KMS-11 (cell line): ENCODE measurements around the gene GPSM3.

Source experiments
- H2AFZ ChIP-seq: fragments of 200-600 bp; sonication (generic); 2 replicates; pipeline ENCODE4 v1.6.1; 2016; ENCODE audit warnings: antibody characterized with exemption, mixed run types, low read depth
- H3K27ac ChIP-seq: fragments of 200-600 bp; sonication (generic); 2 replicates; pipeline ENCODE4 v1.6.1; 2016; ENCODE audit warnings: mild to moderate bottlenecking, mixed run types
- H3K27me3 ChIP-seq: fragments of 200-600 bp; sonication (generic); 2 replicates; pipeline ENCODE4 v1.6.1; 2017; ENCODE audit warnings: mild to moderate bottlenecking, low read depth, mixed run types, moderate library complexity; ENCODE audit not compliant: insufficient read depth
- H3K36me3 ChIP-seq: fragments of 200-600 bp; sonication (generic); 2 replicates; pipeline ENCODE4 v1.6.1; 2017; ENCODE audit warnings: mild to moderate bottlenecking, mixed run types; ENCODE audit not compliant: insufficient read depth
- H3K4me1 ChIP-seq: fragments of 200-600 bp; sonication (generic); 2 replicates; pipeline ENCODE4 v1.6.1; 2016; ENCODE audit warnings: mild to moderate bottlenecking, low read depth, mixed run types; ENCODE audit not compliant: poor library complexity, severe bottlenecking
- H3K4me2 ChIP-seq: fragments of 200-600 bp; sonication (generic); 2 replicates; pipeline ENCODE4 v1.7.0; 2016; ENCODE audit warnings: mild to moderate bottlenecking, mixed run types
- H3K4me3 ChIP-seq: fragments of 200-600 bp; sonication (generic); IDR thresholded peaks from 2 replicates; pipeline ENCODE4 v1.6.1; 2017; ENCODE audit warnings: low read depth, low read length, mixed read lengths; ENCODE audit not compliant: insufficient read depth
- H3K79me2 ChIP-seq: fragments of 200-600 bp; sonication (generic); 2 replicates; pipeline ENCODE4 v1.6.1; 2016; ENCODE audit warnings: low read depth, mixed run types; ENCODE audit not compliant: insufficient read depth
- H3K9ac ChIP-seq: fragments of 200-600 bp; sonication (generic); 2 replicates; pipeline ENCODE4 v1.6.1; 2016; ENCODE audit warnings: mild to moderate bottlenecking, mixed run types
- H4K20me1 ChIP-seq: fragments of 200-600 bp; sonication (generic); 2 replicates; pipeline ENCODE4 v1.6.1; 2016; ENCODE audit warnings: mild to moderate bottlenecking, mixed run types; ENCODE audit not compliant: insufficient read depth
- TF ChIP-seq, protein P1 (sequence below): fragments of 200-600 bp; sonication (generic); conservative IDR thresholded peaks from 2 replicates; pipeline ENCODE4 v1.6.1; 2017; ENCODE audit warnings: low read depth, mild to moderate bottlenecking, antibody characterized with exemption, low read length, moderate library complexity, mixed read lengths

Gene GPSM3

GRCh38 chr6:32224696-32225095 is 32.3 kb upstream of the GPSM3 start:
- Histone ChIP-seq H3K4me2 (no peak overlapping the region), H3K4me1 (no peaks in the 10 kb centered on the region), H3K79me2 (no peaks in the 10 kb centered on the region), H2AFZ (no peak overlapping the region), H4K20me1 (no peaks in the 10 kb centered on the region), H3K36me3 (no peaks in the 10 kb centered on the region), H3K9ac (no peak overlapping the region), H3K27ac (no peak overlapping the region), H3K4me3 (no peak overlapping the region), H3K27me3 (no peaks in the 10 kb centered on the region)
- TF ChIP-seq, protein P1, sequence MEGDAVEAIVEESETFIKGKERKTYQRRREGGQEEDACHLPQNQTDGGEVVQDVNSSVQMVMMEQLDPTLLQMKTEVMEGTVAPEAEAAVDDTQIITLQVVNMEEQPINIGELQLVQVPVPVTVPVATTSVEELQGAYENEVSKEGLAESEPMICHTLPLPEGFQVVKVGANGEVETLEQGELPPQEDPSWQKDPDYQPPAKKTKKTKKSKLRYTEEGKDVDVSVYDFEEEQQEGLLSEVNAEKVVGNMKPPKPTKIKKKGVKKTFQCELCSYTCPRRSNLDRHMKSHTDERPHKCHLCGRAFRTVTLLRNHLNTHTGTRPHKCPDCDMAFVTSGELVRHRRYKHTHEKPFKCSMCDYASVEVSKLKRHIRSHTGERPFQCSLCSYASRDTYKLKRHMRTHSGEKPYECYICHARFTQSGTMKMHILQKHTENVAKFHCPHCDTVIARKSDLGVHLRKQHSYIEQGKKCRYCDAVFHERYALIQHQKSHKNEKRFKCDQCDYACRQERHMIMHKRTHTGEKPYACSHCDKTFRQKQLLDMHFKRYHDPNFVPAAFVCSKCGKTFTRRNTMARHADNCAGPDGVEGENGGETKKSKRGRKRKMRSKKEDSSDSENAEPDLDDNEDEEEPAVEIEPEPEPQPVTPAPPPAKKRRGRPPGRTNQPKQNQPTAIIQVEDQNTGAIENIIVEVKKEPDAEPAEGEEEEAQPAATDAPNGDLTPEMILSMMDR = no peak

DNA sequence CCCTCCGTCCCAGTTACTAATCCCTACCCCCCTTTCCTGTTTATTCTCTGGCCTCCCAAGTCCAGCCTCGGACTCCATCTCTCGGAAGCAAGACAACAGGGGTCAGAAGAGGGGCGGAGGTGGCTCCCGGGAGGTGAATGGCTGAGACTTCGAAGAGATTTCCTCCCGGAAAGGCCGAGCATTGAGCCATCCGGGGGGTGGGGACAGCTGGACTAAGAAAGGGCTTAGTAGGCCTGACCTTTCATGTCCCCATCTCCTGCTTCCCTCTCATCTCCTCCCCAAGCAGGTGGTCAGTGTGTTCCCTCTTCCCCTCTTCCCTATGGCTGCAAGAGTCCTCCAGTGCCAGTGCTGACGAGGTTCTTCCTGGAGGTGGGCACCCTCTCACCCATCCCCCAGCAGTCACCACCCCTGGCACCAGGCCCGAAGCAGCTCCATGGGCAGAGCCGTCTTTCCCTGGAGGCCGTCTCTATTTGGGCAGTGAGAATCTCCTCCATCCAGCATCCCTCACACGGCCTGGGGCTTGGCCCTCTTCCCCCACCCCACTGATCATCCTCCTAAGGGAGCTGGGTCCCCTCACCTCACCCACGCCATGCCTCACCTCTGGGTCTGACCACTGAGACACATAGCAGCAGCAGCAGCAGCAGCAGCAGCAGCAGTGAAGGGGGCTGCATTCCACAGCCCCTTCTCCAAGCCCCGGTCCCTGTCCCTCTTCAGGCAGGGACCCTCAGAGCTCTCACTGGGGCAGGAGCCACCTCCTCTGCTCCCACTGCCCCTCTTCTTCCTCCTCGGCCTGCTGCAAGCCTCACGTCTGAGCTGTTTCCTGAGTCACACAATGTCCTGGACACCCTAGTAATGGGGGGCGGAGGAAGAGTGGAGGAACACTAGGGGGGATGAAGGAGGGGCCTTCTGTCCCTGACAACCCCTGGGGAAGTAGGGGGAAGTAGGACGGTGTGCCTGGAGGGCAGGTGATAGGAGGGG is 31.1 kb upstream of the GPSM3 start, which contains the start of gene NOTCH4:
NOTCH4 (minus strand) TSS at position 810 of the 978 bp plus-strand sequence; CDS start at position 671, 139 bp downstream.
- H4K20me1 ChIP-seq = no peaks in the 10 kb centered on the region
- H3K9ac ChIP-seq = no peak within 1 kb of the TSS
- H2AFZ ChIP-seq = no peak within 1 kb of the TSS
- H3K4me1 ChIP-seq = no peaks in the 10 kb centered on the region
- H3K27ac ChIP-seq = no peak within 1 kb of the TSS
- no peak within 1 kb of the TSS for H3K4me3 ChIP-seq
- H3K27me3 ChIP-seq = no peaks in the 10 kb centered on the region; the same call in 1 of the 2 replicates
- H3K36me3 ChIP-seq = no peaks in the 10 kb centered on the region
- no peaks in the 10 kb centered on the region for H3K79me2 ChIP-seq
- no peak within 1 kb of the TSS for H3K4me2 ChIP-seq
- TF ChIP-seq, protein P1 = no peak

DNA sequence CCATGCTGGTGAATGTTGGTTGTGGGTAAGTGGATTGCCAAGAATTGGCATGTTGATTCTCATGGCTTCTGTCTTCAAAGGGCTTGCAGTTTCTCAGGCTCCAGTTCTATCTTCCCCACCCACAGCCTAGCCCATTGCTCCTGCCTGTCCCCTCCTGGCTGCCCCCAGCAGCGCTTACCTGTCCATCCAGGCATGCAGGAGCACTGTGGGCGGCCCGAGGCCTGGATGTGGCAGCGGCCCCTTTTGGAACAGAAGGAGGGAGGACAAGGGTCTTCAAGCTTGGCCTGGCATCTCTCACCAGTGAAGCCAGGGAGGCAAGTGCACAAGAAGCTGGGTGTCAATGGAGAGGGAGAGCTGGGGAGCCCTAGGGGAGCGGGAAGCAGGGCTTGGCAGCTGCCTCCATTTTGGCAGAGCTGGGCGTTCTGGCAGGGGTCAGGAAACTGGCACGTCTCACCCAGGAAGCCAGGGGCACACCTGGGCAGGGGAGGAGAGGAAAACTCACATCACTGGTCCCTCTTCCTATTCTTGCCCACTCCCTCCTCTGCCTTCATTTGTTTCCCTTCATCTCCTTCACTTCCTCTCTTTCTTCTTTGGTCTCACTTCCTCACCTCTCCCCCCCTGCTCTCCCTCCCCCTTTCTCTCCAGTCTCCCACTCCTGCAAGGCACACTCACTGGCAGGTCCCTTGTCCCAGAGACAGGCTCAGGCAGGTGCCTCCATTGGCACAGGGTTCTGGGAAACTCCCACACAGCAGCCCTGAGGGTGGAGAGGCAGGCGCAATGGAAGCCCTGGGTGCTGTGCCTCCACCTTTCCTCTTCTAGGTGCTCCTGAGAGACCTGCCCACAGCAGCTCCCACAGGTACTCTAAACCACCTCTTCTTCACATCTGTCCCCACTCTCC is 30.1 kb upstream of the GPSM3 start:
- Histone ChIP-seq H3K9ac (no peak overlapping the region), H4K20me1 (no peaks in the 10 kb centered on the region), H3K27ac (no peak overlapping the region), H3K79me2 (no peaks in the 10 kb centered on the region), H2AFZ (no peak overlapping the region), H3K36me3 (no peaks in the 10 kb centered on the region), H3K4me1 (no peaks in the 10 kb centered on the region), H3K27me3 (no peaks in the 10 kb centered on the region; the same call in 1 of the 2 replicates), H3K4me3 (no peak overlapping the region), H3K4me2 (no peak overlapping the region)
- TF ChIP-seq, protein P1 = no peak

GRCh38 chr6:32220021-32220420 is 27.6 kb upstream of the GPSM3 start:
- Histone ChIP-seq H2AFZ (no peak overlapping the region), H3K4me3 (no peak overlapping the region), H3K27ac (no peak overlapping the region), H3K9ac (no peak overlapping the region), H3K36me3 (no peaks in the 10 kb centered on the region), H3K27me3 (no peaks in the 10 kb centered on the region; the same call in 1 of the 2 replicates), H3K4me1 (no peaks in the 10 kb centered on the region), H3K4me2 (no peak overlapping the region), H4K20me1 (no peaks in the 10 kb centered on the region), H3K79me2 (no peaks in the 10 kb centered on the region)
- TF ChIP-seq, protein P1 = no peak
